ENCODE data around the gene HENMT1.

Gene HENMT1

DNA sequence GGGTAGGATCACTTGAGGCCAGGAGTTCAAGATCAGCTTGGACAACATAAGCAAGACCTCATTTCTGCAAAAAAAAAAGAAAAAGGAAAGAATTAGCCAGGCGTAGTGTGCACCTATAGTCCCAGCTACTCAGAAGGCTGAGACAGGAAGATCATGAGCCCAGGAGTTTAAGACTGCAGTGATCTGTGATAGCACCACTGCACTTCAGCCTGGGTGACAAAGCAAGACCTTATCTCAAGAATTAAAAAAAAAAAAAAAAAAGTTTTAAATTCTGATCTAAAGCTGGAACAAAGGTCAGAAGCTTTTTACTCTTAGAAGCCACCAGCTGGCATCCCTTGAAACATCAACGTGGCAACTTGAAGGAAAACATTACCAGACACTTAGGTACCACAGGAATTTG lies 45.3 kb downstream of the HENMT1 start:
- TF ChIP-seq, protein P1, sequence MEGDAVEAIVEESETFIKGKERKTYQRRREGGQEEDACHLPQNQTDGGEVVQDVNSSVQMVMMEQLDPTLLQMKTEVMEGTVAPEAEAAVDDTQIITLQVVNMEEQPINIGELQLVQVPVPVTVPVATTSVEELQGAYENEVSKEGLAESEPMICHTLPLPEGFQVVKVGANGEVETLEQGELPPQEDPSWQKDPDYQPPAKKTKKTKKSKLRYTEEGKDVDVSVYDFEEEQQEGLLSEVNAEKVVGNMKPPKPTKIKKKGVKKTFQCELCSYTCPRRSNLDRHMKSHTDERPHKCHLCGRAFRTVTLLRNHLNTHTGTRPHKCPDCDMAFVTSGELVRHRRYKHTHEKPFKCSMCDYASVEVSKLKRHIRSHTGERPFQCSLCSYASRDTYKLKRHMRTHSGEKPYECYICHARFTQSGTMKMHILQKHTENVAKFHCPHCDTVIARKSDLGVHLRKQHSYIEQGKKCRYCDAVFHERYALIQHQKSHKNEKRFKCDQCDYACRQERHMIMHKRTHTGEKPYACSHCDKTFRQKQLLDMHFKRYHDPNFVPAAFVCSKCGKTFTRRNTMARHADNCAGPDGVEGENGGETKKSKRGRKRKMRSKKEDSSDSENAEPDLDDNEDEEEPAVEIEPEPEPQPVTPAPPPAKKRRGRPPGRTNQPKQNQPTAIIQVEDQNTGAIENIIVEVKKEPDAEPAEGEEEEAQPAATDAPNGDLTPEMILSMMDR (conservative IDR thresholded peaks at IDR 0.05), result no peak
- no peak overlapping the region for H3K27ac ChIP-seq

DNA sequence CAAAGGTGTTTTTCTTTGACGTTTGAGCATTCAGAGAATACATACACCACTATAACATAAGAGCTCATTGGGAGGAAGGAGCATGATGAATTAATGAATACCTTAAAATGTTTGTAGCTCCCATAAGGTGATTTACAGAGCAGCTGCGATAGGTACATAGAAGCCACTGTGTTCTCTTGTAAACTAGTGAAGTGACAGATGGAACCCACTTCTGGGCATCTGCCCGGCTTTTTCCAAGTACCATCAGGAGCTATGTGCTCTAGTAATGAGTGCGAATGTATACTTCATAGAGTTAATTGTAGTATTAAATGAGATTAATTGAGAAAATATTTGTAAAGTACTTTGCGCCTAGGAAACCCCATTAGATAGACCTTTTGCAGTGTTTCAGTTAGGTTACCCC lies 48.4 kb downstream of the HENMT1 start:
- TF ChIP-seq, protein P1 (conservative IDR thresholded peaks at IDR 0.05), result no peak
- no peak overlapping the region for H3K27ac ChIP-seq

DNA sequence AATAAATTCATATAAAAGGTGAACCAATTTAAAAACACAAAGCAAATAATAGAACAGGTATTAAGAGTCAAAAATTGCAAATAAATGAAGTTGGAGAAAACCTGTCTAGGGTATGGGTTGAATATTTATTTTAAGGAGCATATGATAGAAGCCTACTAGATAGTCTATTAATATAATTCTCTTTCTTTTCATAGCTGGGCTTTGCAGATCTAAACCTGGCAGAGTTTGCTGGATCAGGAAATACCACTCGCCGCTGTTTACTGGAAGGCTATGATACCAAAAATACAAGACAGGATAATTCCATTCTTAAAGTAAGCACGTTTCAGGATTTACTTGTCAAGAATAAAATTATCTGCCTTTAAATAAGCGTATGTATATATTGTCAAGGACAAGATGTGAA lies 48.9 kb downstream of the HENMT1 start:
- H3K27ac ChIP-seq, result no peak overlapping the region
- TF ChIP-seq, protein P1 (conservative IDR thresholded peaks at IDR 0.05), result no peak

DNA sequence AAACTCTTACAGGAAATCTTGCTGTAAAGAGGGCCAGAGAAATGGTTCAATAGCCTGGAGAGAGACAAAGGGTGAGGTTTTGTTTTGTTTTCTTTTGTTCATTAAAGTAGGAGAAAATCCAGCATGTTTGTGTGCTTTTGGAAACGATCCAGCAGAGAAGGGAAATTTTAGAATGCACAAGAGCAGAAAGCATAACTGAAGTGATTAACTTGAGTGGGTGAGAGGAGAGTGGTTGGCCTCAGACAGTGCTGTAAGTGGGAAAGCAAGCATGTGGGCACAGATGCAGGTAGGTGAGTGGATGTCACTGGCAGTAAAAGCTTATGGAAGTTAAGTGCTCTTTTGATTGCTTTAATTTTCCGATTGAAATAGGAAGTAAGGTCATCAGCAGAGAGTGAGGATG lies 50.8 kb downstream of the HENMT1 start:
- no peak overlapping the region for H3K27ac ChIP-seq
- TF ChIP-seq, protein P1 (conservative IDR thresholded peaks at IDR 0.05), result no peak

DNA sequence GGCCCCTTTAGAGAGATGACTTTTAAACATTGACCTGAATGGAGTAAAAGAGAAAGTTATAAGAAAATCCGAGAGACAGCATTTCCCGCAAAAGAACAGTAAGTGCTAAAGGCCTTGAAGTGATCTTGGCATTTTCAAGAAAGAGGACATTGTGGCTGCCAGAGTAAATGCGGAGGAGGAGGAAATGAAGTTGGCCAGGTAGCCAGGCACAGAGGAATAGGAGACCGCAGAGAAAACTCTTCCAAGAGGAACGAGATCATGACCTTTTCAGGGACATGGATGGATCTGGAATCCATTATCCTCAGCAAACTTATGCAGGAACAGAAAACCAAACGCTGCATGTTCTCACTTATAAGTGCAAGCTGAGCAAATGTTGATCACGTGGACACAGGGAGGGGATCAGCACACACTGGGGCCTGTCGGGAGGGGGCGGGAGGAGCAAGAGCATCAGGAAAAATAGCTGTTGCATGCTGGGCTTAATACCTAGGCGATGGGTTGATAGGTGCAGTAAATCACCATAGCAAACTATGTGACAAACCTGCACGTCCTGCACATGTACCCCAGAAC lies 51.3 kb downstream of the HENMT1 start:
- no peak overlapping the region for H3K27ac ChIP-seq
- TF ChIP-seq, protein P1 (conservative IDR thresholded peaks at IDR 0.05), result no peak

DNA sequence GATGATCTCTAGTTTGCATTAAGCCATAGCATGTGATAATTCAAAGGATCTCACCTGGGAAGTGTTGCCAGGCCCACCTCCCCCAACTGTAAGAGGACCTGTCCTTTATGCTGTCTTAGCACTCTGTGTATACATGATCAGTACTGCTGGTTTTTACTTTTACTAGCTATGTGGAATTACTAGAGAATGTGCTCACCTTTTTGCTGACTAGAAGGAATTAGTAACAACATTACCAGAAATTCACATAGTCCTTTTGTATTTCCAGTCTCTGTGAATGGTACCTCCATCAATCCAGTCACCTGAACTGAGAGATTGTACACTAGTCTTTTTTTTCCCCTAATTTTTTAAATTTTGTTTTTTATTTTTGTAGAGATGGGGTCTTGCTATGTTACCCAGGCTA lies 54.4 kb downstream of the HENMT1 start:
- no peak overlapping the region for H3K27ac ChIP-seq
- TF ChIP-seq, protein P1 (conservative IDR thresholded peaks at IDR 0.05), result no peak

DNA sequence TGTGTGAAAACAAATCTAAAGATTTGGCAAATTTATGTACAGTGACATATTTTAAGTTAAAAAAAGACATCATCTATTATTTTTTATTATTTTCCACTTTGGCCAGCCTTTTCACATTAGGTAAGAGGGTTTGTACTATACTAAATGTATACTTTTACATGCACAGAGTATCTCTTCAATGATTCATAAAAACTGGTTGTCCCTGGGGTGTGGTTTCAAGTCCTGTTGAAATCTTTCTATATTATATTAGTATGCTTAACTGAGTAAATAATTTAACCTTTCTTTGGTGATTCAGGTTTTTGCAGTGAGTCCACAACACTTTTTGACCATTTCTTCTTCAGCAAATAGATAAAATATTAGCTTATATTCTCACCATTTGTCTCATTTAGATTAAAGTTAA lies 55.3 kb downstream of the HENMT1 start:
- H3K27ac ChIP-seq, result no peak overlapping the region
- TF ChIP-seq, protein P1 (conservative IDR thresholded peaks at IDR 0.05), result no peak

Measured in VCaP (cell line).